GM21447 (cell line): ENCODE results near the gene HSPA2.
"Not testable (repeated sequence)": the region's sequence is repeated elsewhere in the genome, so short reads cannot be mapped to it uniquely, and the experiment has no call there.

Source experiments
- ATAC-seq: cut with Tn5 transposase; IDR thresholded peaks from one replicate; pipeline ENCODE4 v1.9.1; 2021; ENCODE audit not compliant: unreplicated experiment

Gene HSPA2

DNA sequence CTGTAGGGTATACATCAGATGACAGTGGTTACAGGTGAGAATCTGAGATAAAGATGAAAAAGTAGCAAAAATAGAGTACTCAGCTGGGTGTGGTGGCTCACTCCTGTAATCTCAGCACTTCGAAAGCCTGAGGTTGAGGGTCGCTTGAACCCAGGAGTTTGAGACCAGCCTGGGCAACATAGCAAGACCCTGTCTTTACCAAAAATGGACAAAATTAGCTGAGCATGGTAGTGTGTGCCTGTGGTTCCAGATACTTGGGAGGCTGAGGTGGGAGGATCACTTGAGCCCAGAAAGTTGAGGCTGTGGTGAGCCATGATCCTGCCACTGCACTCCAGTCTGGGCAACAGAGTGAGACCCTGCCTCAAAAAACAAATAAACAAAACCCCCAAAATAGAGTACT is 17.7 kb downstream of the HSPA2 start:
- not testable (repeated sequence) for ATAC-seq

DNA sequence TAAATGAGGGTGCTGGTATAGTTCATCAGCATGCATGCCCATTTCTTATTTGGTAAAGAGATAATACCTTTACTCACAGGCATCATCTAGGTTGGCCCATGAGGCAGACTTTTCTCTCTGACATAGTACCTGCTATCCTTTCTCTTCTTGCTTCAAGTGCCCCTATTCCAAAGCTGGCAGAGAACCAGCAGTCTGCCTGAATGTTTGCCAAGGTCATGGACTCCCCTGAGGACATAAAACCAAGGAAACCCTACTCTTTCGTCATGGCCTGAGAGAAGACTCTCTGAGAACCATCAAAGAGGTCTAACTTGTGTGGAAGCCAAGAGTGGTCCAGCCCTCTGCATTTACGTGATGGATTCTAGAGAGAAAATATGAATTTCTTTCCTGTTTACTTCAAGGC is 21.1 kb downstream of the HSPA2 start:
- ATAC-seq, result no peak

DNA sequence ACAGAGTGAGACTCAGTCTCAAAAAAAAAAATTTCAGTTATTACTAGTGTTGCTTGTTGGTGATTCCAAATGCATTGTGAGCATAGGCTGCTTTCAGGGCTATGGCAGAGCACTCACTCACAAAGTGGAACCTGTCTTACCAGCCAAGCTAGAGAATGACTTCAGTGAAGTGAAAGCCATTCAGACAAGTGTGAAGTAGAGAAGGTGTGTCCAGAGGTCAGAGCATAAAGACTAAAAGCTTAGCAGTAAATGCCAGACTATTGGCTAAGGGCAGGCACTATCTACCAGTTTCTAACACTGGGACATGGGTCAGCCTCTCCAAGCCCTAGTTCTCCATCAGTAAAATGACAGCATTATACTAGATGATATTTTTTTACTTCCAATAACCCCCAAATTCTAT is 21.9 kb downstream of the HSPA2 start:
- ATAC-seq, result no peak

DNA sequence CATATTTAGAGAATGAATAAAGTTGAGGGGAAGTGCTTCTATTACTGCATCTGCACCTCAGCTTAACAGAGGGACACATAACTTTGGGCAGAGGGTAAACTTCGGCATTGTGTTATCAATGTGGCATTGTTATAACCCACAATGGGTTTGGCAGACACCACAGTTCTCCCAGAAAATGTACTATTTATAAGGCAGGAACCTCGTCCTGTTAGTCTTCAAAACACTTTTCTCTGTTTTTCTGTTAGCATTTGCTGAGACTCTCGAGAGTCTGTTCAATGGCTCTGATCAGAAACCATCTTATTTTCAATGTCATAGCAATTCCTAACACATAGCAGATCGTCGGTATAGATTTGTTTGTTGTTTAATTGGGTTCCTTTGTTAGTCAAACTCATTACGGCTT is 23.2 kb downstream of the HSPA2 start:
- ATAC-seq, result no peak

DNA sequence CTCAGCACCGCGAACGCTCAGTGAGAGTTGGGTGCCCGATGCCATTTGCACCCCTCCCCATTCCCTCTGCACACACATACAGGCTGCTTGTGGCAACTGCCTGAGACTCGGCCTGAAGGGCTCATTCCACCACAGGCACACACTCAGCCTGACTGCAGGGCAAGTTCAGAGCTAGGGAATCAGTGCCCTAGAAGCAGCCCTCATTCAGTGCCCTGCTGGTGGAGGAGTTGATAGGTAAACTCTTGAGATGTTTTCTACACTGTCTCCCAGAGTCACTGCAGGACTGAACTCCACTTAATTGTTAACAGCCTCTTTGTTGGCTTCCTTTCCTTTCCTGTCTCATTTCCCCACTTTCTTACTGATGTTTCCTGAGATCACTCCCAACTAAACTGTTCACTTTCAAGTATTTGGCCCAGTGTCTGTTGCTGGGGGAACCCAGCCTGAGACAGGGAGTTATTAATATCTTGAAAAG is 26.1 kb downstream of the HSPA2 start:
- ATAC-seq, result no peak

DNA sequence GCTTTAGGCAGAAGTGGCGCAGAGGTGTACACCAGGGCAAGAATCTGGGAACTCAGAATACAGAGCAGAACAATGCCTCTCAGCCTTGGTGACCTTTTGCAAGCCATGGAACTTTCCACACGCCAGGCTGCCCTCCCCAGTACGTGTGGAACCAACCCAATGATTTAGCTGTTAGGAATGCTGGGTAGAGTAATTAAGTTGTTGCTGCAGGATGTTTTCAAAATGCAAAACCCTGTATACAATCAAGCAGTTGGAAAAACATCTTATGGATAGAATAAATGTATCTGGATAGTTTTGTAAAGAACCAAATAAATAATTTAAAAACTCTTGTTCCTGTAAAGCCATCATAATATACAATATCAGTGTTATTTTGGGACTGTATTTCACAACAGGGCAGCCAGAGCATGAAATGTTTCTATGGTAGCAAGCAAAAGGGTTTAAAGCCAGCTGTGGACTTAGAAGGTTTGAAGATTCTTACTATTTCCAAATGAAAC is 28.6 kb downstream of the HSPA2 start:
- no peak for ATAC-seq

DNA sequence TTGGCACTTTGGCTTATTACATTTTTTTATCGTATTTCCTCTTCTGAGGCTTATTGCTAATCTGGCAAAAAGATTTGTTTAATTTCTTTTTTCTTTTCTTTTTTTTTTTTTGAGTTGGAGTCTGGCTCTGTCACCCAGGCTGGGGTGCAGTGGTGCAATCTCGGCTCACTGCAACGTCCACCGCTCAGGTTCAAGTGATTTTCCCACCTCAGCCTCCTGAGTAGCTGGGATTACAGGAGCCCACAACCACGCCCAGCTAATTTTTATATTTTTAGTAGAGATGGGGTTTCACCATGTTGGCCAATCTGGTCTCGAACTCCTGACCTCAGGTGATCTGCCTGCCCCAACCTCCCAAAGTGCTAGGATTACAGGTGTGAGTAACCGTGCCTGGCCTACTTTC is 29.1 kb downstream of the HSPA2 start:
- ATAC-seq, result not testable (repeated sequence)

DNA sequence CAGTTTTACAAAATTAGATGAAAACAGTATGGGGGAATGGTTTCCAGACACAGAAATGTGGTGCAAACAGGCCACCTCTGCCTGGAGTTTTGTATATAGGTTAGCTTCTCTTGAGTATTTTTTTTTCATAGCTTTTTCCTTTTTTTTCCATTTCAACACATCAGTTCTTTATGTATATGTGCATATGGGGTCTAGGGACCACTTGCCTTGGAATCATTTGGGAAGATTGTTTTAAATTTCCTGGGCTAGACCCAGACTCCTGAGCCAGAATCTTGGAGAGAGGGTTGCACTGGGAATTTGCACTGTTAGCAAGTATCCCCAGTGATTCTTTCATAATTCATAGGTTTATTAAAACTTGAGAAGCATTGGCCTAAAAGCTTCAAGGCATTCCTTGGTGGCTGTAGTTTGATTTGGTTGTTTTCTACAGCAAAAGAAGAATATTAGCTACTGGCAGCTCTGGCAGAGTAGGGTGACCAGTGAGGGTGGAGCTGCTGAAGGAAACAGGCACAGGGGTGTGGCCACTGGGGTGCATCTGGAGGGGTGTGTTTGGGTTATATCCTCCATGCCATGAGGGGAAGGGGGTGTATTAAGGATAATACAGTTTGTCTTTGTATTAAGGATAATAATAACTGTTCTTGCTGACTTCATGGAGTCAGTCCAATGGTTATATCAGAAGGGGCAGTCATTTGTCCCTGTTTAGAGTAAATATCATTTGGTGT is 32.0 kb downstream of the HSPA2 start:
- no peak for ATAC-seq

DNA sequence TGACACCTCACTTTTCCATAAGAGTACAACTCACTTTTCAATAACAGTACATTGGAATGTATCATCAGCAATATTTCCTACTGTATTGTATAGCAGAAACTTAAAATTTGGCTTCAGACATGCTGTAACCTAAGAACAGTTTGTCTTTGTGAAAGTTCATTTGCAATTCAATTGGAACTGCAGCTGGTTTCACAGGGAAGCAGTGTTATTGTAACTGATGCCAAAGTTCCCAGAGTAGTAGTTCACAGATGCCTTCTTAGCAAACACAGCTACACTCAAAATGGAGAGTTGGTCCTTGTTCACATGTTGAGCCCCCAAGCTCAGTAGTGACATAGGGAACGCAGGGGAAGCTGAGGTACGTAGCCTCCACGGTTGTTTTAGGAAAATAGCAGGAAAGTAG is 32.6 kb downstream of the HSPA2 start:
- no peak for ATAC-seq

DNA sequence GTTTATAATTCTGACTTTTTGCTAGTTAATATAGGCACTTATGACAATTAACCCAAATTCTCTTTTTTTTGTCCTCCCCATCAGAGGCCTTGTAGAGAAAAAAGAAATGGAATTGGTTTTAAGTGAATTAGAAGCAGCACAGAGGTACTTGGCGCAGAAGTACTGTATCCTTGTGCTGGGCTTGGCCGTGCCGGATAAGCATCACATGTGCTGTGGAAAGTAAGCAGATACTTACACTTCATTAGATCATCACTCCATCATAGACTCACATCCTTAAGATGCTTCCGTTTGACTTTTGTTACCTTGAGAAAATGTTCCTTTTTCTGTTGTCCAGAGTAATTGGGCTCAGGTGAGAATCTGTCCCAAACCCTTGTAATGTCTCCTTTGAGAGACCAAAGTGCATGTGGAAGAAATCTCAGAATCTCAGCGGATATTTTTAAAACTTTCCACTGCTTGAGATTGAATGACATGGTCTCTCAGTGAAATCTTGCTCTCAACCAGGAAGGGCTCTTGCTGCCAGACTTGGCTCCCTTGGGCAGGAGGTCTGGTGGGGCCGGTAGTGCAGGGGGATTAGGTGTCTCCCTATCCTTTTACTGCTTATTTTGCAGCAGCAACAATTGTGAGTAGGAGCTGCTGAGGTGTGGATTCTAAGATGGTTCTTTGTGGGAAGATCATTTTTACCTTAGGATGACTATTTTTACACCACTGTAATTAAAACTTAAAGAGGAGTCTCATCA is 34.0 kb downstream of the HSPA2 start:
- no peak for ATAC-seq

DNA sequence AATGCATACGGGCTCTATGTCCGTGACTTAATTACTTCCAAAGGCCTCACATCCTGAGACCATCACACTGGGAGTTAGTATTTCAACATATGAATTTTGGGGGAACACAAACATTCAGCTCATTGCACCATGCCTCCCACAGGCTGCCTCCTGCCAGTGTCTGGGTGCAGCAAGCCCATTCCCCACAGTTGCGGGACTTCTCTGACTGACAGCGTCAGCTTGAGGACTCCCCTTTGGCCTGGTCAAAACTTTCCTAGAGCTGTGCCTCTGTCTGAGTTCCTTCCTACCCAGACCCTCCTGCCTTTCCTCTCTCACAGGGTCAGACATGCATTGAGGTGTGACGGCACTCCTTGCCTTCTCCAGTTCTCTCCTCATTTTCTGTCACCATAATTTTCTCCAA is 36.7 kb downstream of the HSPA2 start:
- ATAC-seq, result no peak

DNA sequence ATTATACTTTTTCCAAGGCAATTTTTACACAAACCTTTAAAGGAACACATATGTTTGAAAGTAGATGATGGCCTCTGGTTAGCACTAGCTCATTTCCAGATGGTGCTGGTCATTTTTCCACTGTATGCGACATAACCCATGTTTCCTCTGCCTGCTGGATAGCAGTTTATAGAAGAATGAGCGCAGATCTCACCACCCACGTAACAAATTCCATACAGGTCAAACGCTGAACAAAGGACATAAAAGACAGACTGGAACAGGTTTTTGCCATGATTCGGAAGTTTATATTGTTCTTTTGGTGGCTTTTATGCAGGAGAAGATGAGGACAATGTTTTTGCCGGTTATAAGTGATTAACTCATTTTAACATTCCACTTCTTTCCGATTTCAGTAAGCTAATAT is 39.9 kb downstream of the HSPA2 start:
- ATAC-seq, result no peak

DNA sequence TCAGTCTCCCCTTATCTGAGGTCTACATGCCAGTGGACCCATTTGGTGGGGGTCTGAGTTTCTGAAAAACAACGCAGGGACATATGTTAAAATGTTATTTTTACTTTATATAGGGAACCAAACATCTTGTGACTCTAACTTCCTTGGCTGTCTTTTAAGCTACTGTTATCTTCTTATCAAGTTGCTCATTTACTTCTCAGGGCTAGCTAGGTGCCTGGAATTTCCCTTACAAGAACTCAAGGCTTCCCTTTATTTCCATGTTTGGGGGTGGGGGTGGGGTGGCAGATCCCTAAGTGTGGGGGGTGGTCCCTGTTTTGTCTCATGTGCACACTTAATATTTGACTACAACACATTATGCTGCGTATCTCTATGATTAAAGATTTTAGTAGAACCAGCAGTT is 40.8 kb downstream of the HSPA2 start:
- no peak for ATAC-seq

DNA sequence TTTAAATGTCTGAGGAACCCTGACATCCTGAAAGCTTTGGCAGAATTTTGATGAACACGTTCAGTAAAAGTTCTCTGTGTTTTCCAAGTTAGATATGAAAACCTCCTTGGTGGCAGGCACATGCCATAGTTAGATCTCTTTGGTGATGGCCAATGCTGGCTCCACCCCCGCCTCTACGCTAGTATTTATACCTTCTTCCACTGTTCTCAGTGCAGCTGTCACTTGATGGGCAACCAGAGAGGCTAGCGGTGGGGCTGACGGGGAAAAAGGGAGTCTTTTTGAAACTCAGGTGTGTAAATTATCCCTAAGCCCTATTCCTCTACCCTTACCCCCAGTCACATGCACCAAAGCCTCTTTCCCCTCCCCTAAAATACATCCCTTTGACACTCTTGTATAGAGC is 41.3 kb downstream of the HSPA2 start:
- ATAC-seq, result no peak

DNA sequence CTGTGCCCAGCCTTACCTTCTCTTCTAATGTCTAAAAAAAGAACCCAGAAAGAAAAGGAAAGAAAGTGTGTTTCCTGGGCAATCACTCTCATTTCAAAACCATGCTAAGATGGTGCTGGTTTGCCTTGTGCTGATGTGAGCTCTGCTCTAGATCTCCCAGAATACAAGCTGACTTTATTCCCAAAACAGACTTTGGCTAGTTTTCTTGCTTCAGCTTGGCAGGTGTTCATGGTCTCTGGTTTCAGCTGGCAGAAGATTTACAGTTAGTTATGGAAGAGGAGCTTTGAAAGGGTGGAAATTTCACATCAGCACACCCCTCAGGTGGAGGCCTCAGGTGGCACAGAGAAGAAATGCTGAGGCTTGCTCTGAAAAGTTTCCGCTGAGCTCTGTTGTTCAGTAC is 43.6 kb downstream of the HSPA2 start:
- ATAC-seq, result no peak

DNA sequence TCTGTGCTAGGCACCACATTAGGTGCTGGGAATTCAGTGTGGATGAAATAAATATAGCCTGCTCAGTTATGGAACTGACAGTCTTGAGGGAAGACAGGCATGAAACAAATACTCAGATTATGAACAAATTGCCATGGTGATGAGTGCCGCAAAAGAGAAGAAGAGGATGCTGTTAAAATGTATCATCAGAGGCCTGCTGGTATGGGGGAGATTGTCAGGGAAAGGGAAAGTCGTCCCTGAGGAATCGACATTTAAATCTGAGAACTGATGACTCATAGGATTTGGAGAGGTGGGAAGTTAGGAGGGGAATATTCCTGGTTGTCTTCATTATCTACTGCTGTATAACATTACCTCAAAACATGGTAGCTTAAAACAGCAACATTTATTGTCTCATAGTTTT is 51.3 kb downstream of the HSPA2 start:
- ATAC-seq, result no peak
